GM18508 (cell line): ENCODE measurements around the gene KCTD1.

Experiments used
- ATAC-seq: cut with Tn5 transposase; IDR thresholded peaks from one replicate; pipeline ENCODE4 v1.9.1; 2021; ENCODE audit warnings: moderate number of reproducible peaks; ENCODE audit not compliant: insufficient read depth, unreplicated experiment

KCTD1 gene

GRCh38 chr18:26526128-26526965, 22.0 kb downstream of the KCTD1 start:
- ATAC-seq = no peak

GRCh38 chr18:26524504-26525351, 23.6 kb downstream of the KCTD1 start:
- ATAC-seq = no peak

GRCh38 chr18:26524002-26524401, 24.4 kb downstream of the KCTD1 start:
- no peak for ATAC-seq

- no peak for ATAC-seq
Measured at GRCh38 chr18:26521617-26522016, 26.7 kb downstream of the KCTD1 start.

GRCh38 chr18:26520974-26521373, 27.4 kb downstream of the KCTD1 start:
- ATAC-seq = no peak

GRCh38 chr18:26519114-26519513, 29.2 kb downstream of the KCTD1 start:
- no peak for ATAC-seq

- ATAC-seq = no peak
Measured at GRCh38 chr18:26516964-26517363, 31.4 kb downstream of the KCTD1 start.

- no peak for ATAC-seq
Measured at GRCh38 chr18:26515643-26516487, 32.5 kb downstream of the KCTD1 start.

- ATAC-seq = no peak
Measured at GRCh38 chr18:26511339-26512071, 36.8 kb downstream of the KCTD1 start.

- no peak for ATAC-seq
Measured at GRCh38 chr18:26510337-26510736, 38.0 kb downstream of the KCTD1 start.

- no peak for ATAC-seq
Measured at GRCh38 chr18:26506012-26506411, 42.3 kb downstream of the KCTD1 start.

GRCh38 chr18:26504831-26505230, 43.5 kb downstream of the KCTD1 start:
- no peak for ATAC-seq

GRCh38 chr18:26503382-26503781, 45.0 kb downstream of the KCTD1 start:
- no peak for ATAC-seq

GRCh38 chr18:26502823-26503222, 45.5 kb downstream of the KCTD1 start:
- no peak for ATAC-seq

GRCh38 chr18:26497866-26498265, 50.5 kb downstream of the KCTD1 start:
- no peak for ATAC-seq

GRCh38 chr18:26496528-26496927, 51.8 kb downstream of the KCTD1 start:
- ATAC-seq = no peak

- ATAC-seq = no peak
Measured at GRCh38 chr18:26495287-26495686, 53.1 kb downstream of the KCTD1 start.

GRCh38 chr18:26493021-26493420, 55.3 kb downstream of the KCTD1 start:
- ATAC-seq = no peak

- ATAC-seq = no peak
Measured at GRCh38 chr18:26491194-26491816, 57.0 kb downstream of the KCTD1 start.
